SU-DHL-6 (cell line): ENCODE measurements around the gene ARHGAP28.

Experiments
- H2AFZ ChIP-seq: fragments of 200-600 bp; sonication (generic); 2 replicates; pipeline ENCODE4 v1.6.1; 2014; ENCODE audit warnings: low read depth, mild to moderate bottlenecking, moderate library complexity, mixed read lengths, antibody characterized with exemption, low read length; ENCODE audit not compliant: severe bottlenecking
- H3F3A ChIP-seq: fragments of 200-600 bp; shearing (Covaris generic); 2 replicates; pipeline ENCODE4 v1.6.0; 2016; ENCODE audit warnings: antibody characterized with exemption, mild to moderate bottlenecking; ENCODE audit not compliant: insufficient read depth
- H3K27ac ChIP-seq: fragments of 200-600 bp; sonication (generic); 2 replicates; pipeline ENCODE4 v1.5.1; 2016; ENCODE audit warnings: low read depth, mild to moderate bottlenecking, low read length, moderate library complexity, mixed read lengths
- H3K27me3 ChIP-seq: fragments of 200-600 bp; sonication (generic), shearing (Covaris generic); 2 replicates; pipeline ENCODE4 v1.6.0; 2014; ENCODE audit warnings: mild to moderate bottlenecking, low read length
- H3K36me3 ChIP-seq: fragments of 200-600 bp; sonication (generic); 2 replicates; pipeline ENCODE4 v1.6.1; 2014; ENCODE audit warnings: mild to moderate bottlenecking, low read length, mixed read lengths
- H3K4me2 ChIP-seq: fragments of 300-600, 200-600 bp; shearing (Covaris generic), sonication (generic); 2 replicates; pipeline ENCODE4 v1.6.0; 2014; ENCODE audit warnings: low read length, low read depth, mild to moderate bottlenecking; ENCODE audit not compliant: poor library complexity, severe bottlenecking
- H3K4me3 ChIP-seq: fragments of 200-600 bp; sonication (generic); 2 replicates; pipeline ENCODE4 v1.5.1; 2014; ENCODE audit warnings: antibody characterized with exemption, low read length, mild to moderate bottlenecking, mixed read lengths; ENCODE audit not compliant: insufficient read depth, poor library complexity, severe bottlenecking
- H3K79me2 ChIP-seq: fragments of 200-600 bp; sonication (generic); 2 replicates; pipeline ENCODE4 v1.6.1; 2014; ENCODE audit warnings: mild to moderate bottlenecking, low read length, moderate library complexity; ENCODE audit not compliant: insufficient read depth
- H3K9ac ChIP-seq: fragments of 200-600 bp; sonication (generic); 2 replicates; pipeline ENCODE4 v1.7.0; 2014; ENCODE audit warnings: mild to moderate bottlenecking, low read length
- H3K9me2 ChIP-seq: fragments of 200-600 bp; sonication (generic); replicated peaks from 2 replicates; pipeline ENCODE4 v1.6.1; 2014; ENCODE audit warnings: low read length; ENCODE audit not compliant: insufficient read depth
- H3K9me3 ChIP-seq: fragments of 200-600 bp; sonication (generic); 2 replicates; pipeline ENCODE4 v1.6.1; 2014; ENCODE audit warnings: low read length, mixed read lengths; ENCODE audit not compliant: insufficient read depth
- H4K20me1 ChIP-seq: fragments of 200-600 bp; sonication (generic); 2 replicates; pipeline ENCODE4 v1.6.1; 2014; ENCODE audit warnings: low read depth, mild to moderate bottlenecking, antibody characterized with exemption, low read length, moderate library complexity, mixed read lengths
- EZH2phosphoT487 ChIP-seq: fragments of 200-600 bp; sonication (generic), shearing (Covaris generic); conservative IDR thresholded peaks from 2 replicates; pipeline ENCODE4 v1.6.1; 2018; ENCODE audit warnings: mild to moderate bottlenecking, antibody characterized with exemption, low read length, moderate library complexity, mixed read lengths
- TF ChIP-seq, protein P1 (sequence below): fragments of 200-600 bp; sonication (generic); IDR thresholded peaks from one replicate; pipeline ENCODE4 v1.5.1; 2017; ENCODE audit warnings: antibody characterized with exemption, mild to moderate bottlenecking, low read length, moderate library complexity; ENCODE audit not compliant: insufficient read depth, poor library complexity, severe bottlenecking

Gene ARHGAP28

GRCh38 chr18:6781142-6781714, 51.7 kb downstream of the ARHGAP28 start:
- H3K27ac ChIP-seq: no peak overlapping the region
- TF ChIP-seq EZH2phosphoT487: no peak
- TF ChIP-seq, protein P1, sequence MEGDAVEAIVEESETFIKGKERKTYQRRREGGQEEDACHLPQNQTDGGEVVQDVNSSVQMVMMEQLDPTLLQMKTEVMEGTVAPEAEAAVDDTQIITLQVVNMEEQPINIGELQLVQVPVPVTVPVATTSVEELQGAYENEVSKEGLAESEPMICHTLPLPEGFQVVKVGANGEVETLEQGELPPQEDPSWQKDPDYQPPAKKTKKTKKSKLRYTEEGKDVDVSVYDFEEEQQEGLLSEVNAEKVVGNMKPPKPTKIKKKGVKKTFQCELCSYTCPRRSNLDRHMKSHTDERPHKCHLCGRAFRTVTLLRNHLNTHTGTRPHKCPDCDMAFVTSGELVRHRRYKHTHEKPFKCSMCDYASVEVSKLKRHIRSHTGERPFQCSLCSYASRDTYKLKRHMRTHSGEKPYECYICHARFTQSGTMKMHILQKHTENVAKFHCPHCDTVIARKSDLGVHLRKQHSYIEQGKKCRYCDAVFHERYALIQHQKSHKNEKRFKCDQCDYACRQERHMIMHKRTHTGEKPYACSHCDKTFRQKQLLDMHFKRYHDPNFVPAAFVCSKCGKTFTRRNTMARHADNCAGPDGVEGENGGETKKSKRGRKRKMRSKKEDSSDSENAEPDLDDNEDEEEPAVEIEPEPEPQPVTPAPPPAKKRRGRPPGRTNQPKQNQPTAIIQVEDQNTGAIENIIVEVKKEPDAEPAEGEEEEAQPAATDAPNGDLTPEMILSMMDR: no peak

GRCh38 chr18:6781796-6782195, 52.3 kb downstream of the ARHGAP28 start:
- TF ChIP-seq, protein P1: no peak
- TF ChIP-seq EZH2phosphoT487: no peak
- Histone ChIP-seq H4K20me1 (no peaks in the 10 kb centered on the region), H3K4me2 (no peak overlapping the region), H3K27me3 (no peaks in the 10 kb centered on the region), H2AFZ (no peak overlapping the region), H3K79me2 (no peaks in the 10 kb centered on the region), H3K36me3 (no peaks in the 10 kb centered on the region), H3K27ac (no peak overlapping the region), H3K9me2 (no peaks in the 10 kb centered on the region), H3K4me3 (no peak overlapping the region), H3F3A (no peaks in the 10 kb centered on the region), H3K9me3 (no peaks in the 10 kb centered on the region), H3K9ac (no peak overlapping the region)

More at GRCh38 chr18:6781142-6781714, 51.7 kb downstream of the ARHGAP28 start:
- H3K27me3 ChIP-seq: no peaks in the 10 kb centered on the region
- no peak overlapping the region for H3K4me3 ChIP-seq
- H3K9ac ChIP-seq: no peak overlapping the region
- no peaks in the 10 kb centered on the region for H3F3A ChIP-seq
- no peak overlapping the region for H2AFZ ChIP-seq
- no peaks in the 10 kb centered on the region for H4K20me1 ChIP-seq
- H3K36me3 ChIP-seq: no peaks in the 10 kb centered on the region
- H3K9me3 ChIP-seq: no peaks in the 10 kb centered on the region
- H3K4me2 ChIP-seq: no peak overlapping the region
- no peaks in the 10 kb centered on the region for H3K79me2 ChIP-seq
- H3K9me2 ChIP-seq: no peaks in the 10 kb centered on the region

GRCh38 chr18:6782861-6783260, 53.3 kb downstream of the ARHGAP28 start:
- no peaks in the 10 kb centered on the region for H3K9me2 ChIP-seq
- no peaks in the 10 kb centered on the region for H3K79me2 ChIP-seq
- TF ChIP-seq, protein P1: no peak
- TF ChIP-seq EZH2phosphoT487: no peak
- H3K9me3 ChIP-seq: no peaks in the 10 kb centered on the region
- no peak overlapping the region for H3K4me2 ChIP-seq
- H3F3A ChIP-seq: no peaks in the 10 kb centered on the region
- no peaks in the 10 kb centered on the region for H3K27me3 ChIP-seq
- H3K9ac ChIP-seq: no peak overlapping the region
- no peak overlapping the region for H3K27ac ChIP-seq
- H3K36me3 ChIP-seq: no peaks in the 10 kb centered on the region
- no peak overlapping the region for H2AFZ ChIP-seq
- no peaks in the 10 kb centered on the region for H4K20me1 ChIP-seq
- no peak overlapping the region for H3K4me3 ChIP-seq

DNA sequence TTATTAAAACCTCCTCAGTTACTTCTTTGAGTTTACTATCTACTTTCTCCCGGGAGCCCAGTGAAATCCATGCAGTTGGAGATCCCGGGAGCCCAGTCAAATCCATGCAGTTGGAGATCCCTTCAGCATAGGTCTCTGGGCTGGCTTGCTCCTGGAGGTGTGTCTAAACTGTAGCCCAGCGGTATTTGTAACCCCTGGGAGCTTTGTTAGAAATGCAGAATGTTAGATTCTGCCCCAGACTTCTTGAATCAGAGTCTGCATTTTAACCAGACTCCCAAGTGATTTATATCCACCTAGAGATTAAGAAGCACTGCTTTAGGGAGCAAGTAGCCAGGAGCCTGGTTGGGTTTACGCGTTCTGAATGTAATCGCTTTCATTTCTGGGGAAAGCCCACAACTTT, 54.5 kb downstream of the ARHGAP28 start:
- Histone ChIP-seq H3K9me2 (no peaks in the 10 kb centered on the region), H2AFZ (no peak overlapping the region), H3K36me3 (no peaks in the 10 kb centered on the region), H3K27me3 (no peaks in the 10 kb centered on the region), H3K4me2 (no peak overlapping the region), H3K9me3 (no peaks in the 10 kb centered on the region), H3F3A (no peaks in the 10 kb centered on the region), H4K20me1 (no peaks in the 10 kb centered on the region), H3K27ac (no peak overlapping the region), H3K79me2 (no peaks in the 10 kb centered on the region), H3K4me3 (no peak overlapping the region), H3K9ac (no peak overlapping the region)
- TF ChIP-seq EZH2phosphoT487: no peak
- TF ChIP-seq, protein P1: no peak
